ENCODE data around the gene CRTC1. TPM values are rescaled to one million over a fixed set of nuclear protein-coding genes. Genes with fewer than 3 reads are reported as not detected.

CRTC1 gene
- polyA plus RNA-seq, 2 of the 4 experiments (the other 2 are of a cell fraction), result 0.87 to 4.0 TPM

GRCh38 chr19:18788529-18789421, 105.3 kb downstream of the CRTC1 start:
- ATAC-seq, result peak; percentile 7 to 13; a peak in 4 of 6 replicates
- H3K9me3 ChIP-seq, result no peaks in the 10 kb centered on the region
- 6% methylated on average over 19 of the region's 68 CpGs for WGBS (ENCODE audit: missing lambda C conversion rate)
- DNase-seq (ENCODE audit: low read depth in 1 of 2, low spot score in 1 of 2), result no peak
- peak overlapping the region; percentile 31; the same call in 2 of the 3 replicates for H3K4me3 ChIP-seq
- H3K27ac ChIP-seq, result no peak overlapping the region
- H3K4me2 ChIP-seq, result peak overlapping the region; percentile 79
- ChIA-PET POLR2A (no interaction called here), CTCF (interaction anchor here (0.6 to 1.2 kb wide), 2 partner anchors 55 to 58 kb away, joined by 3 to 5 read pairs; no protein-coding TSS in a partner anchor)
- FAIRE-seq, result no peak
- H3K4me1 ChIP-seq, result peaks cover 23% of the 10 kb centered on the region; the same call in 2 of the 3 replicates
- no peak for TF ChIP-seq RNF2 (IDR thresholded peaks at IDR 0.05; ENCODE audit: borderline replicate concordance, low read depth)
- TF ChIP-seq CTCF (IDR thresholded peaks at IDR 0.05), result no peak
- no peak for TF ChIP-seq HOXA7 (CRISPR knock-in tag; IDR thresholded peaks at IDR 0.05)

DNA sequence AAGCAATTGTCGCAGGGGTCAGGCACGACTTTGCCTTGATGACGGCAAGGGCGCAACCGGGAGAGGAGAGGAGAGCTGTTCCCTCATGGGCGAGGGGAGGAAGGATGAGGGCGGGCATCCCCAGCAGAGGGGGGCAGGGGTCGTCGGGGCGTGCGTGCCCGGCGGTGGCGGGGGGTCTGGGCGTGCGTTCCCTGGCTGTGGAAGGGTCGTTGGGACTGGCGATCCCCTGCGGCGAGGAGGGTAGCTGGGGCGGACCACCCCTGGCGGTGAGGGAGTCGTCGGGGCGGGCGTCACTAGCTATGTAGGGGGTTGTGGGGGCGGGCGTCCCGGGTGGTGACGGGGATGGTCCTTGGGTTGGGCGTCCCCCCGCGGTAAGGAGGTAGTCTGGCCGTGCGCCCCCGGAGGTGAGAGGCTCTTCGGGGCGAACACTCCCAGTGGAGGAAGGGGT, 106.0 kb downstream of the CRTC1 start:
- POLR2A ChIA-PET, result no interaction called here
- peaks cover 23% of the 10 kb centered on the region; the same call in 2 of the 3 replicates for H3K4me1 ChIP-seq
- TF ChIP-seq, protein P1, sequence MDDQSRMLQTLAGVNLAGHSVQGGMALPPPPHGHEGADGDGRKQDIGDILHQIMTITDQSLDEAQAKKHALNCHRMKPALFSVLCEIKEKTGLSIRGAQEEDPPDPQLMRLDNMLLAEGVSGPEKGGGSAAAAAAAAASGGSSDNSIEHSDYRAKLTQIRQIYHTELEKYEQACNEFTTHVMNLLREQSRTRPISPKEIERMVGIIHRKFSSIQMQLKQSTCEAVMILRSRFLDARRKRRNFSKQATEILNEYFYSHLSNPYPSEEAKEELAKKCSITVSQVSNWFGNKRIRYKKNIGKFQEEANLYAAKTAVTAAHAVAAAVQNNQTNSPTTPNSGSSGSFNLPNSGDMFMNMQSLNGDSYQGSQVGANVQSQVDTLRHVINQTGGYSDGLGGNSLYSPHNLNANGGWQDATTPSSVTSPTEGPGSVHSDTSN (IDR thresholded peaks at IDR 0.05), result no peak
- TF ChIP-seq KDM5A (IDR thresholded peaks at IDR 0.05) (no peak), EHF (CRISPR knock-in tag; IDR thresholded peaks at IDR 0.05) (no peak), RNF2 (IDR thresholded peaks at IDR 0.05; ENCODE audit: borderline replicate concordance, low read depth) (no peak), JUN (IDR thresholded peaks at IDR 0.05) (no peak), MYC (IDR thresholded peaks at IDR 0.05; ENCODE audit: borderline replicate concordance, low read length) (no peak), MAFK (IDR thresholded peaks at IDR 0.05; ENCODE audit: partially characterized antibody) (no peak), ZSCAN20 (CRISPR knock-in tag; IDR thresholded peaks at IDR 0.05) (no peak), FOXS1 (CRISPR knock-in tag; IDR thresholded peaks at IDR 0.05) (no peak)
- TF ChIP-seq, protein P2, sequence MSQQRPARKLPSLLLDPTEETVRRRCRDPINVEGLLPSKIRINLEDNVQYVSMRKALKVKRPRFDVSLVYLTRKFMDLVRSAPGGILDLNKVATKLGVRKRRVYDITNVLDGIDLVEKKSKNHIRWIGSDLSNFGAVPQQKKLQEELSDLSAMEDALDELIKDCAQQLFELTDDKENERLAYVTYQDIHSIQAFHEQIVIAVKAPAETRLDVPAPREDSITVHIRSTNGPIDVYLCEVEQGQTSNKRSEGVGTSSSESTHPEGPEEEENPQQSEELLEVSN (IDR thresholded peaks at IDR 0.05; ENCODE audit: borderline replicate concordance, low read depth), result no peak
- TF ChIP-seq, protein P3, sequence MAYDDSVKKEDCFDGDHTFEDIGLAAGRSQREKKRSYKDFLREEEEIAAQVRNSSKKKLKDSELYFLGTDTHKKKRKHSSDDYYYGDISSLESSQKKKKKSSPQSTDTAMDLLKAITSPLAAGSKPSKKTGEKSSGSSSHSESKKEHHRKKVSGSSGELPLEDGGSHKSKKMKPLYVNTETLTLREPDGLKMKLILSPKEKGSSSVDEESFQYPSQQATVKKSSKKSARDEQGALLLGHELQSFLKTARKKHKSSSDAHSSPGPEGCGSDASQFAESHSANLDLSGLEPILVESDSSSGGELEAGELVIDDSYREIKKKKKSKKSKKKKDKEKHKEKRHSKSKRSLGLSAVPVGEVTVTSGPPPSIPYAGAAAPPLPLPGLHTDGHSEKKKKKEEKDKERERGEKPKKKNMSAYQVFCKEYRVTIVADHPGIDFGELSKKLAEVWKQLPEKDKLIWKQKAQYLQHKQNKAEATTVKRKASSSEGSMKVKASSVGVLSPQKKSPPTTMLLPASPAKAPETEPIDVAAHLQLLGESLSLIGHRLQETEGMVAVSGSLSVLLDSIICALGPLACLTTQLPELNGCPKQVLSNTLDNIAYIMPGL (CRISPR knock-in tag; IDR thresholded peaks at IDR 0.05; ENCODE audit: borderline replicate concordance), result no peak
- H3K27ac ChIP-seq, result no peak overlapping the region
- CTCF ChIA-PET, result interaction anchor here (1.2 kb wide), 1 partner anchor 57 kb away, joined by 3 read pairs; no protein-coding TSS in a partner anchor
- ATAC-seq, result no peak
- peak overlapping the region; percentile 79 for H3K4me2 ChIP-seq
- FAIRE-seq, result no peak
- DNase-seq (ENCODE audit: low read depth in 1 of 2, low spot score in 1 of 2), result no peak
- WGBS (ENCODE audit: missing lambda C conversion rate), result 13% methylated on average over 8 of the region's 38 CpGs
- H3K9me3 ChIP-seq, result no peaks in the 10 kb centered on the region
- H3K4me3 ChIP-seq, result peak overlapping the region; percentile 31; the same call in 2 of the 3 replicates

Data from A549 (cell line).